ENCODE data around the gene TPST2.

- TF ChIP-seq EZH2 (optimal IDR thresholded peaks at IDR 0.05; ENCODE audit: low read depth, low read length): no peak
- TF ChIP-seq CTCF (IDR thresholded peaks at IDR 0.05; ENCODE audit: low read length): no peak
- no peak for TF ChIP-seq EZH2phosphoT487 (IDR thresholded peaks at IDR 0.05; ENCODE audit: low read length)
These were observed 28.5 kb upstream of the TPST2 start for GRCh38 chr22:26618455-26618854.
